Measurements from ENCODE around the gene STEAP1. TPM values are rescaled to one million over a fixed set of nuclear protein-coding genes. Genes with fewer than 3 reads are reported as not detected.
A peak's percentile ranks its signal among the peaks of the same experiment; 100 is the strongest.

The STEAP1 gene
- total and polyA plus RNA-seq, 9 donors, result 1.2 to 6.3 (median 2.8) TPM

DNA sequence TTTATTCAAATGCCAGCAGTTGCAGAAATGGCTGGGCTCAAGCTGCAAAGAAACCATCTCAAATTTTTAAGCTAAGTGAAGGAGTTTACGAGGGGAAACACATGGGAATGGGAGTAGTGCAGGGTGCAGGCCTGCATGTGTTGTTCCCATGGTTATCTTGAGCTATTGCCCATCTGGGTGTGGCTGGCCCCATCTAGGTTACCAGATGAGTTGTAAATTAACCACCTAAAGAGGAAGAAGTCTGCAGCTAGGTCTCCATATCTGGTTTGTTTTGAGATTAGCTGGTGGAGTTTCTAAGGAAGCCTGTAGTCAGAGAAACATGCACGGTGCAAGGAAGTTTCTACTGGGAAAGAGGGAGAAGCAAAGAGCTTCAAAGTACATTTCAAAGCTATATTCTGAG is 34.0 kb downstream of the STEAP1 start:
- Histone ChIP-seq H3K36me3 (ENCODE audit: control insufficient read depth, insufficient read depth, low read length) (no peaks in the 10 kb centered on the region), H3K4me1 (ENCODE audit: control insufficient read depth, insufficient read depth, low read length) (no peaks in the 10 kb centered on the region), H3K9me3 (replicated peaks; ENCODE audit: control insufficient read depth, low read depth, low read length) (no peaks in the 10 kb centered on the region), H3K4me3 (ENCODE audit: low read length) (no peak overlapping the region), H3K27ac (ENCODE audit: low read length) (no peak overlapping the region), H3K27me3 (ENCODE audit: control insufficient read depth, insufficient read depth, low read length) (no peaks in the 10 kb centered on the region)
- DNase-seq, result no peak
- WGBS (ENCODE audit: insufficient coverage), result 44% methylated on average over 1 of the region's 2 CpGs

- no peaks in the 10 kb centered on the region for H3K4me1 ChIP-seq (ENCODE audit: control insufficient read depth, insufficient read depth, low read length)
- no peaks in the 10 kb centered on the region for H3K9me3 ChIP-seq (replicated peaks; ENCODE audit: control insufficient read depth, low read depth, low read length)
- no peaks in the 10 kb centered on the region for H3K27me3 ChIP-seq (ENCODE audit: control insufficient read depth, insufficient read depth, low read length)
- H3K4me3 ChIP-seq (ENCODE audit: low read length), result no peak overlapping the region
- no peak overlapping the region for H3K27ac ChIP-seq (ENCODE audit: low read length)
- no peaks in the 10 kb centered on the region for H3K36me3 ChIP-seq (ENCODE audit: control insufficient read depth, insufficient read depth, low read length)
- DNase-seq, result no peak
Observed at GRCh38 chr7:90190995-90191394, 36.7 kb downstream of the STEAP1 start.

DNA sequence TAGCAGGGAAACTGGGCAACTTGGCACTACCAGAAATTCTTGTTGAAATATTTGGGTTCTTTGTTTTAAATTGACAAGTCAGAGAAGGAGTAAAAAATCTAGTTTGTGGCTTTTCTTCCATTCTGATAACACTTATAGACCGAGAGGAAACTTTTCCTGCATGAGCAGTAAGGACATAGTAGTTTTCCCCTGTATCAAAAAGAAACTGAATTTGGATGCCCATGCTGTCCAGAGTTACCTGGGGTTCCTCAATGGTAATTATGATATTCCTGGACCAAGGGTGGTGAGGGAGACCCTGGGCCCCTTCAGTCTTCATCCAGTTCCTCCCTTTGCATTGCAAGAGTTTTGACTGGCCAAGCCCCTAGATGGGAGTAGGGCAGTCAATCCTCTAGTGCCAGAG is 37.4 kb downstream of the STEAP1 start:
- WGBS (ENCODE audit: insufficient coverage), result no CpG with 5 or more reads among the region's 1 CpG
- no peak for DNase-seq
- Histone ChIP-seq H3K27me3 (ENCODE audit: control insufficient read depth, insufficient read depth, low read length) (no peaks in the 10 kb centered on the region), H3K27ac (ENCODE audit: low read length) (no peak overlapping the region), H3K4me3 (ENCODE audit: low read length) (no peak overlapping the region), H3K9me3 (replicated peaks; ENCODE audit: control insufficient read depth, low read depth, low read length) (no peaks in the 10 kb centered on the region), H3K4me1 (ENCODE audit: control insufficient read depth, insufficient read depth, low read length) (no peaks in the 10 kb centered on the region), H3K36me3 (ENCODE audit: control insufficient read depth, insufficient read depth, low read length) (no peaks in the 10 kb centered on the region)

- H3K4me3 ChIP-seq (ENCODE audit: low read length), result no peak overlapping the region
- no peak overlapping the region for H3K27ac ChIP-seq (ENCODE audit: low read length)
- H3K4me1 ChIP-seq (ENCODE audit: control insufficient read depth, insufficient read depth, low read length), result no peaks in the 10 kb centered on the region
- H3K36me3 ChIP-seq (ENCODE audit: control insufficient read depth, insufficient read depth, low read length), result no peaks in the 10 kb centered on the region
- no peak for DNase-seq
- H3K9me3 ChIP-seq (replicated peaks; ENCODE audit: control insufficient read depth, low read depth, low read length), result no peaks in the 10 kb centered on the region
- H3K27me3 ChIP-seq (ENCODE audit: control insufficient read depth, insufficient read depth, low read length), result no peaks in the 10 kb centered on the region
- WGBS (ENCODE audit: insufficient coverage), result no CpG with 5 or more reads among the region's 2 CpGs
Observed at GRCh38 chr7:90192876-90193750, 38.8 kb downstream of the STEAP1 start.

- no peaks in the 10 kb centered on the region for H3K4me1 ChIP-seq (ENCODE audit: control insufficient read depth, insufficient read depth, low read length)
- WGBS (ENCODE audit: insufficient coverage), result 83% methylated on average over 7 of the region's 10 CpGs
- no peaks in the 10 kb centered on the region for H3K27me3 ChIP-seq (ENCODE audit: control insufficient read depth, insufficient read depth, low read length)
- no peaks in the 10 kb centered on the region for H3K36me3 ChIP-seq (ENCODE audit: control insufficient read depth, insufficient read depth, low read length)
- H3K27ac ChIP-seq (ENCODE audit: low read length), result no peak overlapping the region
- no peaks in the 10 kb centered on the region for H3K9me3 ChIP-seq (replicated peaks; ENCODE audit: control insufficient read depth, low read depth, low read length)
- no peak for DNase-seq
- H3K4me3 ChIP-seq (ENCODE audit: low read length), result no peak overlapping the region
Observed at GRCh38 chr7:90194911-90195809, 40.9 kb downstream of the STEAP1 start.

DNA sequence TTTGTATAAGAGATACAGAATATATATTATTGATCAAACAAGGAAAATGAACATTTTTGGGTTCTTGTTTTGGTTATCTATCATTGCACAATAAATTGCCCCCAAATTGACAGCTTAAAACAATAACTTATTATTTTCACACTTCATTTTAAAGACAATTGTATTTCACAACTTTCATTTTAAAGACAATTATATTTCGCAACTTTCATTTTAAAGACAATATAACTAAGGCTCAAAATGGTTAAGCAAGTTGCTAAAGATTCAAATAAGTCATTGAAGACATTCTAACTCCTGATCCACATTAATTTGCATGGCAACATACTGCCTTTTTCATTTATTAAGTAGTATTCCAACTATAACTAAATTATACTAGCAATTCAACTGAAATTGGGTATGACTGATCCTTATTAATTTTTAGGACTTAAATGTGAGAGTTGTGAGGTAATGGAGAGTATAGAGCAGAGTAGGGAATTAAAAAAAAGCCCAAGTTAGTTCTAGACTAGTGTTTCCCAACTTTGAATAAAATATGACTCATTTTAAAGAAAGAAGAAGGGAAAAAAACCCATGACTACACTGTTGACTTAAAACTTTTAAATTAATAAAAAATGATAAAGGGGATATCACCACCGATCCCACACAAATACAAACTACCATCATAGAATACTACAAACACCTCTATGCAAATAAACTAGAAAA is 47.4 kb downstream of the STEAP1 start:
- H3K4me3 ChIP-seq (ENCODE audit: low read length), result no peak overlapping the region
- H3K36me3 ChIP-seq (ENCODE audit: control insufficient read depth, insufficient read depth, low read length), result no peaks in the 10 kb centered on the region
- no peak overlapping the region for H3K27ac ChIP-seq (ENCODE audit: low read length)
- H3K4me1 ChIP-seq (ENCODE audit: control insufficient read depth, insufficient read depth, low read length), result no peaks in the 10 kb centered on the region
- no peaks in the 10 kb centered on the region for H3K9me3 ChIP-seq (replicated peaks; ENCODE audit: control insufficient read depth, low read depth, low read length)
- no peak for DNase-seq
- H3K27me3 ChIP-seq (ENCODE audit: control insufficient read depth, insufficient read depth, low read length), result no peaks in the 10 kb centered on the region
- no CpG with 5 or more reads among the region's 2 CpGs for WGBS (ENCODE audit: insufficient coverage)

DNA sequence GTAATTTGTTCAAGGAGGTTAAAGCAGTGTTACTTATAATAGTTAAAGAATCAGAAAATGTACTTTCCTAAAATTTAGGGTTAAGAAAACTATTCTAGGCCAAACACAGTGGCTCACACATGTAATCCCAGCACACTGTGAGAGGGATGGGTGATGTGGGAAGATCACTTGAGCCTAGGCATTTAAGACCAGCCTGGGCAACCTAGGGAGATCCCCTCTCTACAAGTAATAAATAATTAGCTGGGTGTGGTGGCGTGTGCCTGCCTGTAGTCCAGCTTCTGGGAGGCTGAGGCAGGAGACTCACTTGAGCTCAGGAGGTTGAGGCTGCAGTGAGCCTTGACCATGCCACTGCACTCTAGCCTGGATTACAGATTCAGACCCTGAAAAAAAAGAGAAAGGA is 53.7 kb downstream of the STEAP1 start:
- no CpG with 5 or more reads among the region's 1 CpG for WGBS (ENCODE audit: insufficient coverage)

DNA sequence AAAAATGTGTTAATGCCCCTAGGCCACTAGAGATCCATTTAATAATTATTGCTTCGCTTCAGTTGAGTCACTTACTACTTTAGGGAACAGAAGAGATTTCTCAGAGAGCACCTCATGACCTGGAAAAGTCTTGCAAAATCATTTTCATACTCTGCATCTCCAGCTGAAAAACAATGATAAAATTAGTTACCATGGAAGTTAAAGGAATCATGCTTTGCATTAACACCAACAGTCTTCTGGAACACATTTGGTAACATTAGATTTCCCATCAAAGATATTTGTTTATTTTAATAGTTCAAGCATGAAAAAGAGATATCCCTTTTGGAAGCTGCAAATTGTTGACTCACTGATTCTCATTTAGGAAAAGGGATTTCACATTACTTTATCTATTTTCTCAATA is 55.5 kb downstream of the STEAP1 start:
- peaks cover 12% of the 10 kb centered on the region for H3K27me3 ChIP-seq (ENCODE audit: control insufficient read depth, insufficient read depth, low read length)
- H3K4me3 ChIP-seq (ENCODE audit: low read length), result no peak overlapping the region
- DNase-seq, result no peak
- WGBS (ENCODE audit: insufficient coverage), result no CpG with 5 or more reads among the region's 1 CpG
- no peaks in the 10 kb centered on the region for H3K36me3 ChIP-seq (ENCODE audit: control insufficient read depth, insufficient read depth, low read length)
- H3K9me3 ChIP-seq (replicated peaks; ENCODE audit: control insufficient read depth, low read depth, low read length), result no peaks in the 10 kb centered on the region
- peaks cover 11% of the 10 kb centered on the region for H3K4me1 ChIP-seq (ENCODE audit: control insufficient read depth, insufficient read depth, low read length)
- H3K27ac ChIP-seq (ENCODE audit: low read length), result no peak overlapping the region

More for the DNA sequence above, 53.7 kb downstream of the STEAP1 start:
- Histone ChIP-seq H3K27ac (ENCODE audit: low read length) (no peak overlapping the region), H3K36me3 (ENCODE audit: control insufficient read depth, insufficient read depth, low read length) (no peaks in the 10 kb centered on the region), H3K27me3 (ENCODE audit: control insufficient read depth, insufficient read depth, low read length) (peaks cover 12% of the 10 kb centered on the region), H3K4me3 (ENCODE audit: low read length) (no peak overlapping the region), H3K4me1 (ENCODE audit: control insufficient read depth, insufficient read depth, low read length) (peaks cover 11% of the 10 kb centered on the region), H3K9me3 (replicated peaks; ENCODE audit: control insufficient read depth, low read depth, low read length) (no peaks in the 10 kb centered on the region)
- DNase-seq, result no peak

DNA sequence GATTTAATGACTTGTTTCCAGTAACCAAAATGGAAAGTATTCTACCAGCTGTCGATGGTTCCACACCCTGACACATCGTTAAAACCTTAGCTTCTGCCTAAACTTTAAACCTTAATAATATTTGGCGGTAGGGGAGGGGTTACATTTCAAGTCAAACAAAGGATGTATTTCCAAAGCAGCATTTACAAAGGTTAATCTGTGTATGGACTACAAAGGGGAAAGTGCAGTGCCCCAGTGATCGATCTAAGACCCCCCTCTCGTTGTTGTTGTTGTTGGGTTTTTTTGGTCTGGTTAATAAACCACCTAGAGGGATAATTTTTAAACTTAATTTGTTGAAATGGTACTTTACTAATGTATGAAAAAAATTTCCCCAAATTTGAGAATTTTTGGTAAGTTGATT is 56.2 kb downstream of the STEAP1 start:
- no peaks in the 10 kb centered on the region for H3K9me3 ChIP-seq (replicated peaks; ENCODE audit: control insufficient read depth, low read depth, low read length)
- H3K27me3 ChIP-seq (ENCODE audit: control insufficient read depth, insufficient read depth, low read length), result peaks cover 12% of the 10 kb centered on the region
- WGBS (ENCODE audit: insufficient coverage), result no CpG with 5 or more reads among the region's 5 CpGs
- peaks cover 11% of the 10 kb centered on the region for H3K4me1 ChIP-seq (ENCODE audit: control insufficient read depth, insufficient read depth, low read length)
- H3K27ac ChIP-seq (ENCODE audit: low read length), result peak overlapping the region; percentile 76
- no peaks in the 10 kb centered on the region for H3K36me3 ChIP-seq (ENCODE audit: control insufficient read depth, insufficient read depth, low read length)
- no peak overlapping the region for H3K4me3 ChIP-seq (ENCODE audit: low read length)
- peak; percentile 44 for DNase-seq

DNA sequence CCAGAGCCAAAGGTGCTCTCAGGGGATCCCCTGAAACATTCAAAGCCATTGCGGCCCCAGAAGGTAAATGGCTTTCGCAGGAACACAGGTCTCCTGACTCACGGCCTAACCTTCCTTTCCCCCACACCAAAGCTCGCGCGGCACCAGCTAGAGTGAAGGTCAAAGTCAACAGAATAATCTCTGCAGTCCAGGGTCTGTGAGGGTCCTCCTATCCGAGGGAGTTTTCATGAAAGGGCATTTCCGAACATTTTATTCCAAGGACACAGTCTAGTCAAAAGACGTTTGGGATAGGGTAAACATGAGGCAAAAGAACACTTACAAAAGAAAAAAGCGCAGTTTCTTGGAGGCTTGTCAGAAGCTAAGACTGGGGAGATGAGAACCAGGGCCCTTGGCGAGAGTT is 56.7 kb downstream of the STEAP1 start:
- no peaks in the 10 kb centered on the region for H3K36me3 ChIP-seq (ENCODE audit: control insufficient read depth, insufficient read depth, low read length)
- peak overlapping the region; percentile 76 for H3K27ac ChIP-seq (ENCODE audit: low read length)
- 23% methylated on average over 4 of the region's 11 CpGs for WGBS (ENCODE audit: insufficient coverage)

More for the DNA sequence above, 56.7 kb downstream of the STEAP1 start:
- Histone ChIP-seq H3K27me3 (ENCODE audit: control insufficient read depth, insufficient read depth, low read length) (peaks cover 12% of the 10 kb centered on the region), H3K4me3 (ENCODE audit: low read length) (peak overlapping the region; percentile 57), H3K4me1 (ENCODE audit: control insufficient read depth, insufficient read depth, low read length) (peaks cover 11% of the 10 kb centered on the region), H3K9me3 (replicated peaks; ENCODE audit: control insufficient read depth, low read depth, low read length) (no peaks in the 10 kb centered on the region)
- DNase-seq, result no peak
